ENCODE data around the gene ADAMTS18.

DNA sequence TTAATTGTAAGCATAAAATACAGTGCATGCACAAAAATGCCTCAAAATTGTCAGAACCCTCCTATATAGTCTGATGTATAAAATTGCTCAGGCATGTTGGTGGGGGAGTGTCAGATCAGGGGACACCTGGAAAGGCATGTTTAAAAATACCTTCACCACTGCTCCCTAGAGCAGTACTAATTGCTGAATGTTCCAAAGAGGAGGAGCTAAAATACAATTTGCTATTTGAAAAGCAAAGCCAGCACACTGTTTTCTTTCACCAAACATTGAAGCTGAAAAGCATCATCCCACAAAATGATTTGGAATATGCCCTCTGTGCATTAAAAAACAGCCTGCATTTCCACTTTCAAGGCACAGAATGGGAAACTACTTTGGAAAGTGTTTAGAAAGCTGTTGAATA, 2.6 kb downstream of the ADAMTS18 start:
- TF ChIP-seq CTCF (IDR thresholded peaks at IDR 0.05) = no peak
- no peak for TF ChIP-seq POLR2A (IDR thresholded peaks at IDR 0.05)
- no peak for TF ChIP-seq POLR2AphosphoS5 (IDR thresholded peaks at IDR 0.05)
